Stimulated activated CD4-positive, alpha-beta T cell treated with anti-CD3 and anti-CD28 coated beads, Interleukin-1b, Interleukin-23, amount 100 ng/mL, for 1 hour (primary cell): Measurements from ENCODE around the gene LILRB1.
"Not testable (repeated sequence)": the region's sequence is repeated elsewhere in the genome, so short reads cannot be mapped to it uniquely, and the experiment has no call there.

Experiments used
- DNase-seq, 2 donors: peaks; one replicate each; pipeline ENCODE4 v3.0.0-alpha.2; 2020; ENCODE audit warnings: low read depth in 2 of 2

Gene LILRB1

DNA sequence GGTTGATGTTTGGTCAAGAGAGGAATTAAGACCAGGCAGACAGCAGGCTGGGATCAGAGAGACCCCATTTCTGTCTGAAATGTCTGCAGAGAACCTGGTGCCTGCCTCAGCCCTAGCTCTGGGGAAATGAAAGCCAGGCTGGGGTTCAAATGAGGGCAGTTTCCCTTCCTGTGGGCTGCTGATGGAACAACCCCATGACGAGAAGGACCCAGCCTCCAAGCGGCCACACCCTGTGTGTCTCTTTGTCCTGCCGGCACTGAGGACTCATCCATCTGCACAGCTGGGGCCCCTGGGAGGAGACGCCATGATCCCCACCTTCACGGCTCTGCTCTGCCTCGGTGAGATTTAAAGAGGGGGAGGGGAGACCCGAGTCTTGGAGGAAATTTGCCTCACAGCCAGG lies 32.4 kb downstream of the LILRB1 start, which contains the start of gene LILRB4:
LILRB4 (plus strand) TSS at position 256 of the 400 bp plus-strand sequence; CDS start at position 305, 49 bp downstream.
- DNase-seq, result no peak

DNA sequence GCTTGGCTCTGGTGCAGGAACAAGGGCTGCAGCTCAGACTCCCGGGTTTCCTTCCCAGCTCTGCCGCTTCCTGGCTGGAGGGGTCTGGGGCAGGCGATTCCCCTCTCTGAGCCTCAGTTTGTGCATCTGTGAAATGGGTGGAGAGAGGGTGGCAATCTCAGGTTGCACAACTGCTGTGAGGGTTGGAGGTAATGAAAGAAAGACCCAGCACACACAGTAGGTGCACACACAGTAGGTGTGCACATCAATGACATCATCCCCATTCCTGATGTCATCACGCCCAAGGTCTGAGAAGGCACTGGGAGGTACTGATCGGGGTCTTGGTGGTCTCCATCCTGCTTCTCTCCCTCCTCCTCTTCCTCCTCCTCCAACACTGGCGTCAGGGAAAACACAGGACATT lies 35.2 kb downstream of the LILRB1 start:
- no peak for DNase-seq

GRCh38 chr19:54667217-54667616 lies 36.9 kb downstream of the LILRB1 start:
- no peak for DNase-seq

- DNase-seq, result no peak
These were observed 38.1 kb downstream of the LILRB1 start for GRCh38 chr19:54668353-54668752.

DNA sequence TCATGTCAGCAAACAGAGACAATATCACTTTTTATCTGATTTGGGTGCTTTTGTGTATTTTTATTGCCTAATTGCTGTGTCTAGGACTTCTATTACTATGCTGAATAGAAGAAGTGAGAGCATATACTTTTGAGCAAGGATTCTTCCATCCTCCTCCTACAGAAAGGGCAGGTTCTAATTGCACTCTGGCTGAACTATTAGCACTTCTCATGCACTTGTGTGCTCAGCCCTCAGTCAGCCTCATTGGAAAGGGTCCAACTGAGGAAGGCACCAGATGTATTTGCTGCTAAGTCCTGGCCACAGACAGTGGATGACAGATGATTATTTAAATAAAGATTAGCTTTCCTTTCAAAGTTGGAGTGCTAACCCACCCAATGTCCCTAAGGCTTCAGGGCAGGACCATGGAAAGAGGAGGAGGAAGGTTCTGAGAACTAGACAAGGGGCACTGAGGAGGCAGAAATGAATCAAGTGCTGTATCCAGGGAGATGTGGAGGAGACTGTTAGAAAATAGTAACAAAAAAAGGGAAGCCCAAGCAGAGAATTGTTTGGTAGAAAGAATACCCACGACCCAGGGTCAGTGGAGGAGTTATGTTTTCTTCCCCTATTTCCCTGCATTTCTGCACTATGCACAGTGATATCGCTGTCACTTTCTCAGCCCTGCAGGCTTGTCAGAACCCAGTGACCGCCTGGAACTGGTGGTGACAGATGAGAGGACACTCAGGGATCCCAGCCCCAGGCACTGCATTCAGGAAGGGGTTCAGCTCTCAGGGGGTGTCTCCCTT lies 40.5 kb downstream of the LILRB1 start:
- no peak for DNase-seq

DNA sequence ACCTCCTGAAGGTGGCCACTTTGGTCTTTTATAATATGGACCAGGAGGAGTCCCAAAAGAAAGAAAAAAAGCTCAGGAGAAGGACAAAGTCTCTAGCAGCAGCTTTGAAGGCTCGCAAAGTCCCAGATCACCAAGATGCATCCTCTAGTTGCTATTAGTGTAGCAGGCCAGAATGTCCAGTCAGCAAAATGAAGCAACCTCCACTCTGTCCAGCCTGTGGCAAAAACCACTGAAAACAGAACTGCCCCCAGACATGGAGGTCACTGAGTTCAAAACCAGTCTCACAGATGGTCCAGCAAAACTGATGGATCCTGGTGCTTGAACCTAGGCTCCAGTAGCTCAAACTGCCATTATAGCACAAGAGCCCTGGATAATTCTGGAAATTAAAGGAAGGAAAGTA lies 42.9 kb downstream of the LILRB1 start:
- DNase-seq, result no peak

- no peak for DNase-seq
These were observed 43.8 kb downstream of the LILRB1 start for GRCh38 chr19:54674021-54674617.

DNA sequence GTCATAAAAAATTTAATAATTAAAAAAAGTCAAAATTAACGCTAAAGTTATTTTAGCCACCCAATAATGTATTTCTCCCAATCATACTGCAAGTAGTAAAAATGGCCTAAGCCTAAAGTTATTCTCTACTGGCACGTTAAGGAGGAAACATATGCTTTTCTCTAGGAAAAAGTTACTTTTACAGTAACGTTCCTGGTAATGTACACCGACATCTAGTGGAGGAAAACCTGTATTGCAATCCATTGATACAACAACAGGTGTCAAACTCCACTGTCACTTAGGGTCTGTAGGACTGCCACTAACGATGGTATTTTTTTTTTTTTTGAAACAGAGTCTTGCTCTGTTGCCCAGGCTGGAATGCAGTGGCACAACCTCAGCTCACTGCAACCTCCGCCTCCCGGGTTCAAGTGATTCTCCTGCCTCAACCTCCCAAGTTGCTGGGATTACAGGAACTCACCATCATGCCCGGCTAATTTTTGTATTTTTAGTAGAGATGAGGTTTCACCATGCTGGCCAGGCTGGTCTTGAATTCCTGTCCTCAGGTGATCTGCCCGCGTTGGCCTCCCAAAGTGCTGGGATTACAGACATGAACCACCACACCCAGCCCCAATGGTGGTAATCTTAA lies 46.0 kb downstream of the LILRB1 start:
- DNase-seq, result not testable (repeated sequence)

GRCh38 chr19:54677217-54677616 lies 46.9 kb downstream of the LILRB1 start:
- no peak for DNase-seq

- DNase-seq, result not testable (repeated sequence)
These were observed 51.3 kb downstream of the LILRB1 start for GRCh38 chr19:54681596-54681995.

DNA sequence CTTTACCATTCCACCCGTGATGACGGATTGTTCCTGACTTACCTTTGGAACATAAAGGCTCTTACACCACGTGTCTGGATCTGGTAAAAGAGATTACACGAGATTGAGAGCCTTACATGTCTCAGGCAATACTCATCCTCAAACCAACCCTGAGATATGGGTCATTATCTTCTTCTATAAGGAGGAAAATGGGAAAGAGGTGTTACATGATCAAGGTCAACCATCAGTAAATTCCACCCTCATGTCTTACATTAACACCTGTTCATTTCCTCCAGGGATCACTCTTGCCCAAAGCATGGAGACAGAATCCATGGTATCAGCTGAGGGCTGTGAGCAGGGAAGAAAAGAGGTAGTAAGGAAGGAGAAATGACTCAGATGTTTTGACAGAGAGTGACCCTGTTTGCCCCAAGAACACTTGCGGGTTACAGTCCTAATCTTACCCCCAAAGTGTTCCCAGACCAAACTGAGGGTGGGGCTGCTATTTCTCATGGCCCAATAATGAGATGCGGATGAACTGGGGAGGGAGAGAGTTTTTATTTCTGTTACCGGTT lies 52.1 kb downstream of the LILRB1 start:
- DNase-seq, result no peak

DNA sequence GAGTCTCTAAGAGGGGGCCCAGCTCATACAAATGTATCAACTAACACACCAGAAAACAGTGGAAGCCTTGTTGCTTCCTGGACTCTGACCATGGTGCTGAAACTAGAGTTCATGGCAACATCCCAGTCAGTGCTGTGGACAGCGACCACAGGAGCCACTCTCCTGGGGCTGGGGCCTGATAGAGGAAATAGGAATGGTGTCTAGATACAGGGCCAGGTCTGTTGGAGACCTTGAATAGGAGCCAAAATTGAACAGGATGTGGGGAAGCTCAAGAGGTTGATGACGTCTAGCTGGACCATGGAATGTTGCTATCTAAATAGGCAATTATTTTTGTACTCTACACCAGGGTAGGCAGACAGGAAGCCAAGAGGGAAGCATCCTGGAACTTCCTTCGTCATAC lies 54.2 kb downstream of the LILRB1 start:
- no peak for DNase-seq
